HG03521 (cell line): ENCODE results near the gene GALNT7.

Experiments
- ATAC-seq: cut with Tn5 transposase; IDR thresholded peaks from one replicate; pipeline ENCODE4 v1.9.1; 2021; ENCODE audit warnings: mild to moderate bottlenecking, moderate library complexity; ENCODE audit not compliant: unreplicated experiment

Gene GALNT7

DNA sequence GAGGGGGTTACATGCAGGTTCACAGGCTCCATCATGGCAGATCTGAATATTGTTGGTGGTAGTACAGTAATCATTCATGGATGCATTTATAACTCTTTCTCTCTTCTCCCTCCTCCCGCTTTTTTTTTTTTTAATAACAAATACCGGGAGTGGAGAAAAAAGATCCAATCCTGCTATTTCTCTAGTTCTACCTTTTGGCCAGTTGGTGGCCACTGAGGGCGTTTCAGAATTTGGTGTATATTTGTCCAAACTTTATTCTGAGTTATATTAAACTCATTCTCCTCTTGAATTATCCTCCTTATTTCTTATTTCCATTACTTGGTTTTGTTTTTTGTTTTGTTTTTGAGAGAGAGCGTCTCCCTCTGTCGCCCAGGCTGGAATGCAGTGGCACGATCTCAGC, 90.7 kb downstream of the GALNT7 start:
- no peak for ATAC-seq

DNA sequence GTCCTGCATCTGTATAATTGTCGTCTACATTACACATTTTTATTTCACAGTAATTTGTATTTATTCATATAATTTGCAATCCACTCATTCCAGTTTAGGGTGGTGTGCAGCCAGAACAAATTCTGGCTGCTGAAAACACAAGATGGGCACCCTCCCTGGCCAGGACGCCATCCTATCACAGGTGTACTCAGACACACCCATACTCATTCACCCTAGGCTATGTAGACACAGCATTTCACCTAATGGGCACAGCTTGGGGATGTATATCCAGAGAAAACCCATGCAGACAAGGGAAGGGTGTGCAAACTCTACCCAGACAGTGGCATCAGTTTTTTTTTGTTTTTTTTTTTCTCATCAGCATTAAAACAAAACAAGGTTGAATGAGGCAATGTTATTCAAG, 92.4 kb downstream of the GALNT7 start:
- ATAC-seq, result no peak

DNA sequence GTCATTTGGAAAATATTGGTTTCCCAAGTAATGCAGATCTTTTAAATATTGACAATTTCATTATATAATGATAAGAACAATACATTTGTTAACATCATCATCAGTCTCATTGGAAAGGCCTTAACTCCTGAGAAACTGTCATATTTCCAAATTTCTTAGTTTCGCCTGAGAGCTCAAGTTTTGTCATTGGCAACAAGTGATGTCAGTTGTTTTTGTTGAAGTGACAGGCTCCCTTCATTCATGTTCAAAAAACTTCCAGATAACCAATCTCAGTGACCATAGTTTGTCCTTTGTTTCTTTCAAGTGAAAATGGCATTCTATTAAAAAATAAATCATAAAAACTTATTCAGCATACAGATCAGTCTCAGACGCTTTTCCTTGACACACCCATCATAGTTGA, 93.8 kb downstream of the GALNT7 start:
- ATAC-seq, result no peak

DNA sequence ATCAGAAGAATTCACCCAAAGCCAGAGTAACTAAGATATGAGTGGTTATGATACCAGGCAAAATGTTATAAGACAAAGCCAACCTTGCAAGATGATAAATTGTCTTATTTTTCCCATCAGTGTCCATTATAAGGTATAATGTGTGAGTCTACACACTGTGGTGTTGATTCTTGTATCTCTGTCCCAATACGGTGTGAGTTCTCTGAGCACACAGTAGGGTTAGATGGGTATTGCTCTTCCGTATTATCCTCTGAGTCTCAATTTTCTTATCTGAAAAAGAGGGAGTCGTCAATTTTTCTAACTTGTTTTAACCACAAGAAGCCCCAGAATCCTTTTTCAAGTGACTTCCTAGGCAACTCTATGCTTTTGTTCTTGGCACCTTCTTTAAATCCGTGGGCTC, 95.6 kb downstream of the GALNT7 start:
- ATAC-seq, result no peak

DNA sequence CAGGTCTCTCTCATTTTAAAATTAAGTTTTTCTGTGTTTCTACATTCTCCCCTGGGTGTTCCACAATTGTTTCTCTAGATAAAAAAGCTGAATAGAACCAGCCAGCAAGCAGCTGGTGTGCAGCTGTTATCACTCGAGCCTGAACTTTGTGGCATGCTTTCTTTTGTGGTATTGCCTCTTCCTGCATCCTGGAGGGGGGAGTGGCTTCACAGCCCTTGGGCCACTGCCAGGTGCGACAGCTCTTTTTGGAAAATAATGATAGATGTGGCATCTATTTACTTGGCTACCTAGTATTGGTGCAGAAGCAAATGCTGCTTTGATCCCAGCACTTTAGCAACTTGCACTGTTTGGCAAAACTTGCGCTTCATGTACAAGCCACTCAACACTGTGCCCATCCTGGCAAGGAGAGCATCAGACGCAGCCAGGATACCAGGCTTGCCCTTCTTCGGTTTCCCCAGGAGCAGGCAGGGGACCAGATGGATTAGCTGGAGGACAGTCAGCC, 96.1 kb downstream of the GALNT7 start:
- peak; percentile 54 for ATAC-seq

DNA sequence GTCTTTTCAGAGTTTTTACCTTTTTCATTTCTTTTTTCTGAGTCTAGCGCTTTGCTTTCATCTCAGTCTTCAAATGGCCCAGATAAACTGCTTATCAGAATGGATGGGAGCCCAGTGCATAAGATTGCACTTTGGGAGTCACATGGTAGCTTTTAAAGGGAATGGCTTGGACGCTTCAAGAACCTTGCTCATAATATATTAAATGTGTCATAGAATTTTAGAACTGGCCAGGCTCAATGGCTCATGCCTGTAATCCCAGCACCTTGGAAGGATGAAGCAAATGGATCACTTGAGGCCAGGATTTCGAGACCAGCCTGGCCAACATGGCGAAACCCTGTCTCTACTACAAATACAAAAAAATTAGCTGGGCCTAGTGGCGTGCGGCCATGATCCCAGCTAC, 97.1 kb downstream of the GALNT7 start:
- no peak for ATAC-seq

DNA sequence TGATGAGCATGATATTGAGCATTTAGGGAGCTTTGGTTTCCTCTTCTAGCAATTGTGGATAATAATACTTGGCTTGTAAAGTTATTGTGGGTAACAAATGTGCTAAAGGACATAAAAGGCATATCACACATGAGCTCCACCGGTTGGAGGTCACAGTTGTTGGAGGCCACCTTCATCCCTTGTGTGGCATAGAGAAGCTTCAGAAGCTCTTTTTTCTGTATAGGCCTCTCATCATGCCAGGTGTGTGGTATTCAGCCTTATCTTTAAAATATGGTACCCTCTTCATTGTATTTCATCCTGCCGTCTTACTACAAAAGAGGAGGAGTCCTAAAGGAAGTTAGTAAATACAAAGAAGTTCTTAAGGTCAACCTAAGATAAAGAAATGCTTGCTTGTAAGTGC, 99.1 kb downstream of the GALNT7 start:
- ATAC-seq, result no peak

DNA sequence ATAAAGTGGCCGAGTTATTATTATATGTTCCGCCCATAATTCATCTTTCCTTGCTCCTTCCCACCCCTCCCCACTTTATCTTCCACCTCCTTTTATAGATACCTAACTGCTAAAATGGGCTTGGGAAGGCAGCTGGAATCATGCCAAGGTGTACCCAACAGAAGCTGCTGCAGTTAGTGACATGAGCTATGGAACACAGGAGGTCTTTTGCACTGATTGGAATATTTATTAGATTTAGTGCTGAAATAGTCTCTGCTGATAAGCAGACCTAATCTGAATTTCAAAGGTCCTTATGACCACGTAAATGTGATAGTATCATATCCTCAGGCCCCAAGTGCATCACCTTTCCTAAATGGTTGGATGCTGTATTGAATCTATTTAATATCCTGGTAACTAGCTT, 100.7 kb downstream of the GALNT7 start:
- no peak for ATAC-seq

DNA sequence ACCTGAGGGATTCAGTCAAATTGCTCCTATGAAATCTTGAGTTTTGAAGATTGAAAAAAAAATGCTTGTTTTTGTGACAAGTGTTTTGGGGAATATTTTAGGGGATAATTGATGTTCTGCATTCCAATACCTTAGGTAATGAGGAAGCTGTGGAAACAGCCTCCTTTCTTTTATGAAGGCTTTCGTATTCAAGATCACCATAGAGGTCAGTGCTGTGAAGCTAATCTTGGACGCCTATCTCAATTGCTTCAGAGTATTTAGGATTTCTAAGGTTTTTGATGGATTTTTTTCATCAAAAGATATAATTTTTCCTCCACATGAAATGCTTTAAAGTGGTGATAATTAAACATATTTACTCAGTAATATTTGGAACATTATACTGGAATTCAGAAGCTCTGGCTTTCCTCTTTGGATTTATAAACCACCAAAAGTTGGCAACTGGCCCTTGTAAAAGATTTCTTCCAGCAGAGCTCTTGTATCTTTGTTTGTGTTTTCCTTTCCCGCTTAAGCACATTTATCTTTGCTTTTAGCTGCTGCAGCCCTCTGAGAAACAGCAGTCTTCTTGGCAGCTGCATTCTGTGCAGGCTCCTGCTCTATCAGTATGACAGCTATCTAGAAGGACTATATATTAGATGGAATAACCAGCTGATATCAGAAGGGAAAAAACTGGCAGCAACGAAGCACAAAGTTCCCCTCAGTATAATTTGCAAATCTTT, 101.9 kb downstream of the GALNT7 start:
- ATAC-seq, result no peak

DNA sequence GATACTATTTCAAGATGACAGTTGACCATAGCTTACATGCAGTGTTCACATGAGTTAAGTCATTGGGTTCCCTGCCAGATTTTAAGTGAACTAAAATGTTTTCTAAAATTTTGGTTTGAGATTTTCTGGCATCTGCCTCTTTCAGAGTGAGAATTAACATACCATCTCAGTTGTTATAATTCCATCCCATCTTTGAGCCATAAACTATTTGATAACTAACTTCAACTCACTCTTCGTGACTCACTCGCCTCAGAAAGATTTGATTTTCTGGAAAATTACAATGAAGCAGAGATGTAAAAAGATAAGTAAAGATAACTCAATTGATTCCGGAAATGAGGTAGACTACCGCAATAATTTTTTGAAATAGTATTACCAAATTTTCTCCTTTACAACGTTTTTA, 103.7 kb downstream of the GALNT7 start:
- ATAC-seq, result no peak

DNA sequence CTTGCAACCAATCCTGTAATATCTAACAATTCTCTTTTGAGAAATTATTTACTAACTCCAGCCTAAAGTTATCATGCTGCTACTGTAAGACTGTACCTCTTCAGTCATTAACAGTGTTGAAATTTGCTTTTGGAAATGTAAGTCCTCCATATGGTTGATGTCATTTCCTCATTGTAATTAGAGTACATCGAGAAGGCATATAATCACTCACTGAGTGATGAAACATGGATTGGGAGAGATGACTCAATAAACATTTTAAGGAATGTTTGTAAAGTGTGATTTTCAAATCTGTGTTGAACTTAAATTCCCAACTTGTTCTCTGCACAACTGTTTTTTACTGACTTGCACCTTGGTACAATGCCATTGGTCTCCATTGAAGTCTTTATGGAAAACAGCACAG, 104.4 kb downstream of the GALNT7 start:
- no peak for ATAC-seq

DNA sequence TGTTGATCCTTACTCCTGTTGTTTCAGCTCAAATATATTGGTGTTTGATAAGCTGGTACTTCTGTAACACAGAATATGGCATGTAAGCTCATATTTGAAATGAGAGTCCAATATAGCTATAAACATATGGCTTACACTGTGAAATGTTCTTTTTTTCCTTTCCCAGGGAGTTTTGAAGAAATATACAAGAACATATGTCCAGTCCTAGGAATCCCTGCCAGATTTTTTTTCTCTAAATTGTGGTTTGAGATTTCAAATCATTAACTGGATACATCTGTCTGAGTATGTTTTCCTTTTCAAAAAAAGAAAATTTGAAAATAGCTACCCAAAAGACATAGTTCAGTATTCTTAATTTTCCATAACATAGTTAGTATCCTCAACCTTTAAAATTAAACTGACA, 105.3 kb downstream of the GALNT7 start:
- no peak for ATAC-seq

DNA sequence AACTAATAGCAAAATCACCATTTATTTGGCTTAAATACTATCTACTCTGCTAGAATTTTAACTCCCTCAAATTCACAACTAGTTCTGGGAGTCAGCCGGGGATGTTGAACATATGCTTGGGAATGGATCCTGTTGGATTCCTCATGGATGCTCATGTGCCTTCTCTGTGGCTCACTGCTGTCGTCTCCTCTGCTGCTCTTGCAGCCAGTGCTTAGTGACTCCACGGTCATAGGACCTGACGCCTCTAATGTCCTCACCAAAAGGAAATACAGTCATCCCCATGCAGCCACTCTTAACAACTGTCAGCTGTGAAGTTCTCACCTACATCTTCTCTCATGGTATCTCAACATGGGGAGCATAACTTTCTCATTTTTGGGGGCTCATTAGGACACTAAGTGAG, 106.1 kb downstream of the GALNT7 start:
- ATAC-seq, result no peak

DNA sequence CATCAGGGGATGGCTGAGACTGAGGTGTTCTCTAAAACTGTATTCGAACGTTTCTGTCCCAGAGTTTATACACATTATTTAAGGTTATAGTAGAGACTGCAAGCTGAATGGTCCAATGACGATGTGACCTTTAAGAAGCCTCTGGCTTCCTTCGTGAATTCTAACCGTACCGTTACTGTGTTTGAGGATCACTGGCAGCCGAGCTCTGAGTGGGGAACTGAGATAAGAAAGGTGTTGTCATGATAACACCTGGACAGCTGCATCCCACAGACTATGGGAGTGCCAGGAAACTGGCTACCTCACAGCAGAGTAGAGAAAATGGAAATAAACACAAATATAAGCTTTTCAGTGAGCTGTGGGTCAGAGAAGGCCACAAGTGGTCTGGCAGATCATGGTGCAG, 106.5 kb downstream of the GALNT7 start:
- no peak for ATAC-seq

DNA sequence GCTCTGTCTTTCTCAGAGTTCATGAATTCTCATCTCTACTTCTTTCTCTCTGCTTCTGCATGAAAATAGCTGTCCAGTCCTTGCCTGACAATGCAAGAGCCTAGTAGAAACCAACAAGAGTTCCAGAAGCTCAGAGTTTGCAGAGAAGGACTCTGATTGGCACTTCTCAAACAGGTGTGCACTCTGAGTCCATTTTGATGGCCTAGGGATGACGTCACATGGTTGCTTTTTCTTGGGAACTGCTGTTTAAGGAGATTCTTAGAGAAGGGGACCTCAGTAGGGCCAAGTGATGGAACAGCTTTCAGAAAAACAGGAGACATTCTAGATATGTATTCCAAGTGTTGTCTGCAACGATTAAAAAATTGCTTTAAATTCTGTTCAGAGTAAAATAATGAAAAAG, 108.7 kb downstream of the GALNT7 start:
- ATAC-seq, result no peak

DNA sequence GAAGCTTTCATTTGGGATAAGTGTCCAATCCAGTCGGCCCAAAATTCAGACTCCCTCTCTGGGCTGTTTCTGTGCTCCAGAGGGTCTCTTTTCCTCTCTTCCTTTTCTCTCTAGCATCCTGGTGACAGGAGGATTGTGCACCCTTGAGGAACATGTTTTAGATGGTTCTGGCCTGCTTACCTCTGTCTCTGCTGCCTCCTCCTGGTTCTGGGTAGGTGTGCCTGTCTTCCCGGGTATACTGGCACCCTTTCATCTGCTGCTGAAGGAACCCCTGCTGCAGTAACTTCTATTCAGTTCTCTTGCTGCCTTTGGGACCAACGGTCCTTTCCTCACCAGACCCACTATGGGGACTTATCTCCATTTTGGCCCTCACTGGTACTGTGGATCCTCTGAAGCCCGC, 112.4 kb downstream of the GALNT7 start:
- no peak for ATAC-seq

DNA sequence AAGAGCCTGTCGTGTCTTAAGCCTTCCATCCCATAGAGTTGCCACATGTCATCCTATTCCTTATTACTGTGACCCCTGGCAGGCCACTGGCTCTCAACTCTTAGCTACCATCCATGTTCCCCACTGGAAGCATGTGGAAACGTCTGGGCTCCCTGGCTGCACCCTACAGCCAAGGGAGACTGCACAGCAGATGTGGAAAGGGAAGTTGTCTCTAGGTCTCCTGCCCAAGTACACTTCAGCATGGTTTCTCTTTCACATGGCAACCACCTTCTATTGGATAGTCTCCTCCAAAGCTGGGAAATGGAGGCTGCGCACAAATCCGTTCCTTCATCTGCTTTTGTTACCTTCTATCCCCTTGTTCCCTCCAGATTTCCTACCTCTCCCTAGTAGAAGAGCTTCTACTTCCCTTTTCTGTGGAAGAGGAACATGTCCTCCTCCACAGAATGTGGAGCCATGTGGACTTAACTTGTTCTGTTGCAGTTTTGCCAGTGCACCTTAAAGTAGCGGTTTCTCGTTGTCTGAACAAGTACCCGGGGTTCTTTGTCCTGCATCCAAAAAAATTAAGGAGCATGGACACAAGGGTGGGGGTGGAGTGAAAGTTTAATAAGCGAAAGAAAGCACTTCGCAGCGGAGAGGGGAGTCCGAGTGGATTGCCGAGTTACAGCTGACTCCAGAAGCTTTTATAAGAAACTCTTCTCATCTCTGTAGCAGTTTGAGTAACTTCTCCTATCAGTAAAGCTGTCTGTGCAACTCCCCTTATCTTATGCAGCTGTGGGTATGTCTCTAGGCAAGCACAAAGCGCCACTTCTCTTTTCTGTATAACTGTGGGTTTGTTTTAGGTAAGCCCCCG, 113.0 kb downstream of the GALNT7 start:
- ATAC-seq, result no peak

DNA sequence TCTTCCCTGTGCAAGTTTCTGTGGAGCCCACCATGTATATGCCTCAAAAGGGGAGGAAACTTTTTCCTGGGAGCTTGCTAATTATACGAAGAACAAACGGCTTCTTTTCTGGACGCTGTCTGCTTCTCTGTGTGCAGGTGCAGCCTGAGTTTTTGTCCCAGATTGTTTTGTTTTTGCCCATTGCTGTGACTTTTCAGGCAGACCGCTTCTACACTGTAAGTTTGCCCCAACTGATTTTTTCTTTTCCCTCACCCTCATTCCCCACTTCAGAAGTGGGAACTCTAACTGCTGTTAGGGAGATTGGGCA, 113.6 kb downstream of the GALNT7 start:
- ATAC-seq, result no peak

DNA sequence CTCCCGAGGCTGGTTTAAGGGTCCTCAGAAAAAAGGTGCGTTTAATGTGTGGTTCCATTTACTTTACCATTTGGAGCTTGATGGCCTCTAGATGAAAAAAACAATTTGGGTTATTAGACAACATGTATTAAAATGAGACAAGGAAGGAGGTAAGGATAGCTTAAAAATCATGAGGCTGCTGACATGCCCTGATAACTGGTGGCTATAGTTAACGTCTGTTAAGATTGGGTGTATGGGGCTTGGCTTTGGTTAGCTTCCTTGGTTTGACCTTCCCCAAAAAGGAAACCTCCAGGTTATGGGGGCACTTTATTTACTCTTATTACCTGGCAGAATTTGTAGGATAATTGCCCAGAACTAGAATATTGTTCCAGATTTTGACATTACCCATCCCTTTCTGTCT, 114.0 kb downstream of the GALNT7 start:
- no peak for ATAC-seq

DNA sequence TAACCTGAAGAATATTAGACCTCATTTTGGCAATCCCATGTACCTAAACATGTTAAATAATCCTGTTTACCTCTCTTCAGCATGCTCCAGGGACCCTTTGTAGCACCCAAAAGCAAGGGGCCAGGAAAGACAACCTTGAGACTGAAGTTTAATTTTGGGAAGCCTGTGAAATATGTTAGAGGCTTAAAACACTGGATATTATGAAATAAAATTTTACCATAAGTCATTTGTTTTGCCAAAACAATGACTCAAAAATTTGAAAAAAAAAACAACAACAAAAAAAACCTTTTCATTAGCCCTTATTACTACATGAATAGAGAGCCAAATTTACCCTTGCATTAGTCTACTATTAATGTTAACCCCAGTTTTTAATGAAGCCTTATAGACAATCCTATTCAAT, 115.9 kb downstream of the GALNT7 start:
- ATAC-seq, result no peak

DNA sequence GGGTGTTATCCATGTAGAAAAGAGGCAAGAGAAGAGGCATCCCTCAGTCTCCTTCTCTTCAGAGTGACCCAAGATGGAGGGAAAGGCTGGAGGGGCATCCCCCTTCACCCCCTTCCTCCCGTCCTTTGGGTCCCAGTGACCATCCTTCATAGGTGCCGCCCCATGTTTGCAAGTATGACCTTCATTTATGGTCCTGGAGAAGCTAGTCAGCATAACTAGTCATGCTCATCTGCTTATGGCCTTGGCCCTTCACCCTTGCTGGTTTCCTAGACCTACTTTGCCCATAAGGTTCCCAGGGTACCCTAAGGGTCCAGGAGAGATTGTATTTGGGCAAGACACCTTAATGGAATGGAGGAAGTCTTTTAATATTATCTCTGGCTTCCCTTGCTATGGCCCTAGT, 118.9 kb downstream of the GALNT7 start:
- ATAC-seq, result no peak

DNA sequence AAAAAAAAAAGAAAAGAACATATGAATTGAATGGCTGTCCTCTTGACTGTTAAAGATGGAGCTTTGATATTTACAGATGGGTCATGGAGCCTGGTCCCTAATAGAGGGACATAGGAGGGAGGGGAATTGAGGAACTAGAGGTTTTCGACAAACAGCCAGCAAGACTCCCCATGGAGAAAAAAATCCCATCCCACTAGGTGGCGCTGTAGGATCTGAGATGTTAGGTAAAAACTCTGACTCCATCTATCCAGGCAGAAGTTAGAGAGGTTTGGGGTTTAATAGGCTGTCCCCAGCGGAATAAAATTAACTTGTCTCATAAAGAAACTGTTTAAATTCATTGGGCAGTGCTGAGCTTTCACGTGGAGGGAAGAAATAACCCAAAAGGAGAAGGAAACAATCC, 119.7 kb downstream of the GALNT7 start:
- no peak for ATAC-seq
